ENCODE data around the gene PGAP6. TPM values are rescaled to one million over a fixed set of nuclear protein-coding genes. Genes with fewer than 3 reads are reported as not detected.
A peak's percentile ranks its signal among the peaks of the same experiment; 100 is the strongest.

PGAP6 gene
- total and polyA plus RNA-seq, 4 donors, result 38.0 to 100.0 (median 68.1) TPM

DNA sequence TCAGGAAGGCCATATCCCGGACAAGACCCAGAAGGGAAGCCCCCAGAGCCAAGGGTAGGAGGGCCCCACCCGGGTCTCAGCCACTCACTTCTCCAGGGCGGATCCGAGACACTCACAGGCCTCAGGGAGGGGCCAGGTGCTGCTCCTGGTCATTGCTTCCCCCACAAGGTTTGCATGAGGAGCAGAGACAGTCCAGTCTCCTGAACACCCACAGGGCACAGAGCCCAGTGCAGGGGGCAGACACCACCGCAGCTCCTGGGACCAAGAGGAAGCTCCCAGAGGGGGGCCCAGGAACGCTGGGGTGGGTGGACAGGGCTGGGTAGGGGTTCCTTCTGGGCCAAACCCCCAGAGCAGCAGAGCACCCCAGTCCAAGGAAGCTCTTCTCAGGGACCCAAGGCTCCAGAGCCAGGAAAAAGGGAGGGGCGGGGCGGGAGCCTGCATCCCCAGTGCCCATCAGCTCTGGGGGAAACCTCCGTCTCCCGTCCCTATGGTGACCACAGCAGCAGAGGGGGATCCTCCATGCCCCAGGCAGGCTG, 10.7 kb downstream of the PGAP6 start:
- DNase-seq, result no peak
- Histone ChIP-seq H3K27ac (ENCODE audit: low read depth in 1 of 2, low read length in 1 of 2) (peak overlapping the region in 1 of 2 donors; percentile 18), H3K4me1 (ENCODE audit: control insufficient read depth in 5 of 5, insufficient read depth in 5 of 5, low read length in 5 of 5) (peaks cover 0 to 14% (median 4%) of the 10 kb centered on the region in 5 donors), H3K9me3 (ENCODE audit: control insufficient read depth in 4 of 4, insufficient read depth in 3 of 4, low read length in 3 of 4) (peaks cover 0 to 3% (median 0%) of the 10 kb centered on the region in 4 donors), H3K9ac (ENCODE audit: insufficient read depth in 1 of 2, low read length in 2 of 2) (no peak overlapping the region), H3K36me3 (ENCODE audit: control insufficient read depth in 4 of 4, insufficient read depth in 4 of 4, low read length in 4 of 4) (peaks cover 8 to 68% (median 16%) of the 10 kb centered on the region in 4 donors), H3K4me3 (no peak overlapping the region), H3K27me3 (ENCODE audit: control insufficient read depth in 3 of 3, insufficient read depth in 3 of 3, low read length in 2 of 3) (no peaks in the 10 kb centered on the region)
- TF ChIP-seq, protein P1, sequence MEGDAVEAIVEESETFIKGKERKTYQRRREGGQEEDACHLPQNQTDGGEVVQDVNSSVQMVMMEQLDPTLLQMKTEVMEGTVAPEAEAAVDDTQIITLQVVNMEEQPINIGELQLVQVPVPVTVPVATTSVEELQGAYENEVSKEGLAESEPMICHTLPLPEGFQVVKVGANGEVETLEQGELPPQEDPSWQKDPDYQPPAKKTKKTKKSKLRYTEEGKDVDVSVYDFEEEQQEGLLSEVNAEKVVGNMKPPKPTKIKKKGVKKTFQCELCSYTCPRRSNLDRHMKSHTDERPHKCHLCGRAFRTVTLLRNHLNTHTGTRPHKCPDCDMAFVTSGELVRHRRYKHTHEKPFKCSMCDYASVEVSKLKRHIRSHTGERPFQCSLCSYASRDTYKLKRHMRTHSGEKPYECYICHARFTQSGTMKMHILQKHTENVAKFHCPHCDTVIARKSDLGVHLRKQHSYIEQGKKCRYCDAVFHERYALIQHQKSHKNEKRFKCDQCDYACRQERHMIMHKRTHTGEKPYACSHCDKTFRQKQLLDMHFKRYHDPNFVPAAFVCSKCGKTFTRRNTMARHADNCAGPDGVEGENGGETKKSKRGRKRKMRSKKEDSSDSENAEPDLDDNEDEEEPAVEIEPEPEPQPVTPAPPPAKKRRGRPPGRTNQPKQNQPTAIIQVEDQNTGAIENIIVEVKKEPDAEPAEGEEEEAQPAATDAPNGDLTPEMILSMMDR (IDR thresholded peaks at IDR 0.05; ENCODE audit: control extremely low read depth, extremely low read depth), result no peak
- no peak for ATAC-seq (ENCODE audit: insufficient read depth, low FRiP score)
- 45 to 59% methylated on average over 10 of the region's 10 CpGs for WGBS, 2 donors

DNA sequence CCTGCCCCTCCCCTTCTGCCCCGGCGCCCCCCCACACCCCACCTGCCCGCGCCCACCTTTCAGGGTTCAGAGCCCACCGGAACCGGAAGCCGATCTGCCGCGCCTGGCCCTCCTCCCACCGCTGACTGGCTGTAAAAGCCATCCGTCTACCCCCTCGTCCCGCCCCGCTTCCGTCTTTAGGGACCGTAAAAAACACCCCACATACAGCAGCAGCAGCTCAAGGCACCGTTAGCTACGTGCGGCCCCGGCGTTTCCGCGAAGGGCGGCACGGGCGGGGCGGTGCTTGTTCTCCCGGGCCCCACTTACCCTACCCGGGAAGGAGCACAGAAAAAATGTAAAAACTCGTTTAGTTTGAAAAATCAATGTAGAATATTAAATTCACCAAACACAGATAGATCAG, 11.3 kb downstream of the PGAP6 start, which contains the start of gene MRPL28:
Gene MRPL28 (minus strand): TSS at position 96 of the 400 bp plus-strand sequence. CDS start 320 bp downstream, outside the sequence.
- no peak within 1 kb of the TSS for H3K4me3 ChIP-seq
- H3K36me3 ChIP-seq (ENCODE audit: control insufficient read depth in 4 of 4, insufficient read depth in 4 of 4, low read length in 4 of 4), result peaks cover 8 to 64% (median 14%) of the 10 kb centered on the region in 4 donors
- peak within 1 kb of the TSS in 1 of 2 donors; percentile 18 for H3K27ac ChIP-seq (ENCODE audit: low read depth in 1 of 2, low read length in 1 of 2)
- ATAC-seq (ENCODE audit: insufficient read depth, low FRiP score) (peak; percentile 93), DNase-seq (peak; percentile 95 to 97 (median 95))
- TF ChIP-seq, protein P1 (IDR thresholded peaks at IDR 0.05; ENCODE audit: control extremely low read depth, extremely low read depth), result no peak
- H3K9me3 ChIP-seq (ENCODE audit: control insufficient read depth in 4 of 4, insufficient read depth in 3 of 4, low read length in 3 of 4), result peaks cover 0 to 3% (median 0%) of the 10 kb centered on the region in 4 donors
- 1% methylated on average over 25 to 30 of the region's 30 CpGs for WGBS, 2 donors
- H3K27me3 ChIP-seq (ENCODE audit: control insufficient read depth in 3 of 3, insufficient read depth in 3 of 3, low read length in 2 of 3), result no peaks in the 10 kb centered on the region
- H3K4me1 ChIP-seq (ENCODE audit: control insufficient read depth in 5 of 5, insufficient read depth in 5 of 5, low read length in 5 of 5), result peaks cover 0 to 14% (median 4%) of the 10 kb centered on the region in 5 donors
- H3K9ac ChIP-seq (ENCODE audit: insufficient read depth in 1 of 2, low read length in 2 of 2), result peak within 1 kb of the TSS in 1 of 2 donors; percentile 25

DNA sequence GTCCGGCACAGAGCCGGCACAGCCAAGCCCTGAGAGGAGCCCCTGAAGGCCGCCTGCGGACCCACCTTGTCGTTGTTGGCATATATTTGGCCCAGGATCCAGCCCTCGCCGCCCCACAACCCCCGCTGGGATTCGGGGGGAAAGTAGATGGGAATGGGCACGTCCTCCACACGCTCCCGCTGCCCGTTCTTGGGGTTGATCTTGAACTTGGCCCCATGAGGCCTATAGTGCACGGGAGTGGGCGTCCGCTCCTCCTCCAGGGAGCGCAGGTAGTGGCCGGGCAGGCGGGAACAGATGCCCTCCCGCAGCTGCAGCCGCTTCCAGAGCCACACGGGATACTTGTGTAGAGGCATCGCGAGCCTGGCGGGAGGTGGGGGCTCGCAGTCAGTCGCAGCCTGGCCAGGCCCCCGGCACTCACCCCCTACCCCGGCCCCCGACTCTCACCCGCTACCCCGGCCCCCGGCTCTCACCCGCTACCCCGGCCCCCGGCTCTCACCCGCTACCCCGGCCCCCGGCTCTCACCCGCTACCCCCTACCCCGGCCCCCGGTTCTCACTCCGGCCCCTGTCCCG, 11.8 kb downstream of the PGAP6 start:
- Histone ChIP-seq H3K9ac (ENCODE audit: insufficient read depth in 1 of 2, low read length in 2 of 2) (peak overlapping the region in 1 of 2 donors; percentile 25), H3K27ac (ENCODE audit: low read depth in 1 of 2, low read length in 1 of 2) (no peak overlapping the region), H3K9me3 (ENCODE audit: control insufficient read depth in 4 of 4, insufficient read depth in 3 of 4, low read length in 3 of 4) (peaks cover 0 to 3% (median 0%) of the 10 kb centered on the region in 4 donors)

More for the DNA sequence above, 11.8 kb downstream of the PGAP6 start:
- Histone ChIP-seq H3K36me3 (ENCODE audit: control insufficient read depth in 4 of 4, insufficient read depth in 4 of 4, low read length in 4 of 4) (peaks cover 8 to 60% (median 14%) of the 10 kb centered on the region in 4 donors), H3K27me3 (ENCODE audit: control insufficient read depth in 3 of 3, insufficient read depth in 3 of 3, low read length in 2 of 3) (no peaks in the 10 kb centered on the region), H3K4me3 (no peak overlapping the region), H3K4me1 (ENCODE audit: control insufficient read depth in 5 of 5, insufficient read depth in 5 of 5, low read length in 5 of 5) (peaks cover 0 to 14% (median 4%) of the 10 kb centered on the region in 5 donors)
- no peak for ATAC-seq (ENCODE audit: insufficient read depth, low FRiP score)
- TF ChIP-seq, protein P1 (IDR thresholded peaks at IDR 0.05; ENCODE audit: control extremely low read depth, extremely low read depth), result no peak
- 29 to 49% methylated on average over 26 to 44 of the region's 44 CpGs for WGBS, 2 donors
- no peak for DNase-seq

All from lung (tissue), 12 donors.